GM12878 (cell line): Measurements from ENCODE around the gene GOLGA8B. TPM values are rescaled to one million over a fixed set of nuclear protein-coding genes. Genes with fewer than 3 reads are reported as not detected.

Experiments
- ATAC-seq: fragments of 200-7000 bp; cut with Tn5 transposase; 3 replicates; pipeline ENCODE4 v1.9.1; 2020; ENCODE audit warnings: mild to moderate bottlenecking, moderate library complexity
- BruUV-seq: library from RNA; stranded (reverse); fragments of 400-500 nt; replicated peaks from 2 replicates; lab custom pipeline; 2021; lab: Mats Ljungman, UMichigan
- CTCF ChIA-PET: fragments of 300-600 bp; sonication (Branson Sonifier 250); formaldehyde crosslinking; extraction: SDS; loops from one replicate; lab custom pipeline; 2021; ENCODE audit warnings: inconsistent platforms; lab: Yijun Ruan, JAX
- POLR2A ChIA-PET: fragments of 350-600 bp; formaldehyde crosslinking; extraction: SDS; loops from one replicate; lab custom pipeline; 2021; ENCODE audit warnings: inconsistent platforms; lab: Charles Lee
- RAD21 ChIA-PET: fragments of 300-600 bp; sonication (Branson Sonifier 250); formaldehyde crosslinking; loops from one replicate; lab custom pipeline; 2023; ENCODE audit warnings: antibody characterized with exemption; ENCODE audit not compliant: unreplicated experiment; lab: Charles Lee
- SMC1A ChIA-PET: fragments of 300-600 bp; sonication (Branson Sonifier 250); formaldehyde crosslinking; loops from one replicate; lab custom pipeline; 2023; ENCODE audit not compliant: unreplicated experiment, uncharacterized antibody; lab: Charles Lee
- DNase-seq: peaks from one replicate; pipeline ENCODE4 v3.0.0-alpha.2; 2011; ENCODE audit warnings: low read depth, low spot score
- FAIRE-seq: peaks from 3 replicates; lab custom pipeline; 2011; peaks lifted over from hg19 to GRCh38; lab: Jason Lieb, UNC
- H2AFZ ChIP-seq: 2 replicates; pipeline ENCODE4 v1.6.0; 2011; ENCODE audit warnings: low read depth, low read length, control low read depth; ENCODE audit not compliant: control insufficient read depth
- H3K27ac ChIP-seq: 2 replicates; pipeline ENCODE4 v1.5.1; 2011; ENCODE audit warnings: control low read depth; ENCODE audit not compliant: control insufficient read depth, insufficient read depth
- H3K27me3 ChIP-seq, 2 experiments: replicated peaks in 1 of 2; 2 replicates each; pipeline versions ENCODE4 v1.6.0 to v1.6.1; 2011; ENCODE audit warnings: low read length in 1 of 2; ENCODE audit not compliant: control insufficient read depth in 2 of 2, insufficient read depth in 2 of 2
- H3K36me3 ChIP-seq, 2 experiments: 2 replicates each; pipeline ENCODE4 v1.5.1; 2011; ENCODE audit warnings: low read length in 1 of 2; ENCODE audit not compliant: control insufficient read depth in 2 of 2, insufficient read depth in 2 of 2
- H3K4me1 ChIP-seq: 2 replicates; pipeline ENCODE4 v1.6.1; 2011; ENCODE audit warnings: mild to moderate bottlenecking, low read length, moderate library complexity, mixed read lengths; ENCODE audit not compliant: control insufficient read depth, insufficient read depth
- H3K4me2 ChIP-seq: 2 replicates; pipeline ENCODE4 v1.6.0; 2011; ENCODE audit warnings: control low read depth; ENCODE audit not compliant: control insufficient read depth, insufficient read depth
- H3K4me3 ChIP-seq: fragments of 200-600 bp; sonication (generic); 2 replicates; pipeline ENCODE4 v1.5.1; 2016
- H3K79me2 ChIP-seq: 2 replicates; pipeline ENCODE4 v1.6.0; 2011; ENCODE audit warnings: low read length; ENCODE audit not compliant: control insufficient read depth, insufficient read depth
- H3K9ac ChIP-seq: 2 replicates; pipeline ENCODE4 v1.8.0; 2011; ENCODE audit warnings: low read length, control low read depth, mixed read lengths; ENCODE audit not compliant: control insufficient read depth, insufficient read depth
- H3K9me3 ChIP-seq: replicated peaks from 3 replicates; pipeline ENCODE4 v1.5.1; 2011; ENCODE audit warnings: mild to moderate bottlenecking, low read length; ENCODE audit not compliant: control insufficient read depth, insufficient read depth
- H4K20me1 ChIP-seq: 2 replicates; pipeline ENCODE4 v1.6.0; 2011; ENCODE audit not compliant: control insufficient read depth, insufficient read depth
- BCL3 ChIP-seq: IDR thresholded peaks from 2 replicates; pipeline ENCODE4 v1.6.1; 2011; ENCODE audit warnings: borderline replicate concordance, low read depth, mild to moderate bottlenecking, moderate library complexity, low read length; ENCODE audit not compliant: insufficient read depth, poor library complexity, severe bottlenecking
- CBFB ChIP-seq: IDR thresholded peaks from 2 replicates; pipeline ENCODE4 v1.6.1; 2016; ENCODE audit warnings: antibody characterized with exemption, low read depth
- IKZF2 ChIP-seq, 2 experiments: fragments of 450-650 bp; IDR thresholded peaks; 2 replicates each; pipeline ENCODE4 v1.6.1; 2017; ENCODE audit warnings: mild to moderate bottlenecking in 2 of 2, moderate library complexity in 2 of 2
- PKNOX1 ChIP-seq: fragments of 450-650 bp; IDR thresholded peaks from 2 replicates; pipeline ENCODE4 v1.6.1; 2016; ENCODE audit warnings: mild to moderate bottlenecking
- SREBF1 ChIP-seq: IDR thresholded peaks from 2 replicates; pipeline ENCODE4 v1.6.1; 2012; ENCODE audit warnings: mild to moderate bottlenecking, low read length
- WGBS: methylation state at CpG from one replicate; pipeline ENCODE4 v1.1.6; 2016; ENCODE audit warnings: low lambda C conversion rate; ENCODE audit not compliant: insufficient replicate concordance, insufficient coverage; ENCODE audit errors: missing lambda C conversion rate; 5-methylcytosine and 5-hydroxymethylcytosine counted together
- in situ Hi-C: fragments of 300-500 bp; cut with MboI; formaldehyde crosslinking; loops from 9 replicates; pipeline ENCODE4 v1.14.3; 2018; ENCODE audit warnings: mixed read lengths
- intact Hi-C: fragments of 100-400 bp; cut with micrococcal nuclease; formaldehyde crosslinking; loops from one replicate; pipeline ENCODE4 v1.14.2; 2022; ENCODE audit not compliant: unreplicated experiment
- polyA plus RNA-seq, 11 experiments: library from polyadenylated mRNA; depleted of rRNA in 4 of 11; unstranded in 6 of 11; stranded (reverse) in 5 of 11; fragments of >200 nt; fragmentation: Nextera tagmentation in 4 of 11; fragmentation: Illumina TruSeq in 1 of 11; extraction: Ambion mirVana in 4 of 11; extraction: Trizol in 1 of 11; gene quantifications; 1 replicate in 1 of 11; 2 replicates in 10 of 11; pipeline versions ENCODE4 v1.2.1 to v1.2.3, GENCODE V29; 2011 to 2016; ENCODE audit warnings: inconsistent platforms in 2 of 11, missing spikeins in 2 of 11, low read depth in 1 of 11
- total RNA-seq, 4 experiments: library from RNA; depleted of rRNA in 3 of 4; stranded (reverse); fragments of >200 nt in 3 of 4; fragmentation: Illumina TruSeq in 1 of 4; extraction: Trizol in 1 of 4; gene quantifications; 2 replicates each; pipeline versions ENCODE4 v1.2.1 to v1.2.3, GENCODE V29; 2013 to 2021

The GOLGA8B gene
- total and polyA plus RNA-seq, 10 of the 15 experiments (the other 5 are each of a cell fraction or from before 2014, with no cell fraction given) = 18.5 to 302 (median 78.7) TPM

GRCh38 chr15:34613301-34613700 is 29.9 kb upstream of the GOLGA8B start:
- ChIA-PET POLR2A (no interaction called here), SMC1A (no interaction called here), CTCF (interaction anchor here (0.5 to 0.6 kb wide), 2 partner anchors 415 to 583 kb away, joined by 3 read pairs; no protein-coding TSS in a partner anchor), RAD21 (no interaction called here)
- Histone ChIP-seq H3K79me2 (no peaks in the 10 kb centered on the region), H3K27ac (no peak overlapping the region), H3K9ac (no peak overlapping the region), H3K4me3 (no peak overlapping the region), H3K4me1 (no peaks in the 10 kb centered on the region), H4K20me1 (no peaks in the 10 kb centered on the region), H2AFZ (no peak overlapping the region), H3K27me3 (peaks cover 4 to 6% of the 10 kb centered on the region in 2 experiments; a peak in 3 of 4 replicates), H3K36me3 (no peaks in the 10 kb centered on the region), H3K4me2 (no peak overlapping the region), H3K9me3 (no peaks in the 10 kb centered on the region)
- intact Hi-C loops (no loop called here), in situ Hi-C loops (loop anchor here (25.0 kb wide), 1 partner anchor 299 kb away; no protein-coding TSS in a partner anchor)
- no peak for TF ChIP-seq SREBF1
- no peak for TF ChIP-seq PKNOX1
- no peak for TF ChIP-seq BCL3
- no peak for TF ChIP-seq CBFB
- TF ChIP-seq IKZF2 (IDR thresholded peaks at IDR 0.05) = no peak
- ATAC-seq (no peak), FAIRE-seq (no peak), DNase-seq (no peak)
- BruUV-seq = no TSS peak
- WGBS = 0% methylated on average over 2 of the region's 2 CpGs
